K562 (cell line): Measurements from ENCODE around the gene PHTF2. TPM values are rescaled to one million over a fixed set of nuclear protein-coding genes. Genes with fewer than 3 reads are reported as not detected.

Source experiments
- CBX1 ChIP-seq: sonication (generic); IDR thresholded peaks from 2 replicates; pipeline ENCODE4 v1.6.1; 2016; ENCODE audit warnings: antibody characterized with exemption, low read depth, mild to moderate bottlenecking
- FOXJ3 ChIP-seq: sonication (generic); formaldehyde crosslinking; IDR thresholded peaks from 2 replicates; pipeline ENCODE4 v1.4.0; 2020; ENCODE audit warnings: mild to moderate bottlenecking, missing genetic modification reagents
- KAT7 ChIP-seq: sonication (generic); formaldehyde crosslinking; IDR thresholded peaks from 2 replicates; pipeline ENCODE4 v1.8.0; 2022; ENCODE audit warnings: missing genetic modification reagents, mild to moderate bottlenecking, borderline replicate concordance
- NFIC ChIP-seq: fragments of 450-650 bp; IDR thresholded peaks from 2 replicates; pipeline ENCODE4 v1.6.1; 2017; ENCODE audit warnings: mild to moderate bottlenecking, inconsistent platforms
- NR2C2 ChIP-seq, 2 experiments: fragments of 200-800 bp in 1 of 2; sonication (Bioruptor generic) in 1 of 2; sonication (generic) in 1 of 2; formaldehyde crosslinking in 1 of 2; IDR thresholded peaks; 2 replicates each; pipeline versions ENCODE4 v1.6.1 to v1.8.0; 2016 to 2022; ENCODE audit warnings: mild to moderate bottlenecking in 1 of 2, missing compliant biosample characterization in 1 of 2, missing genetic modification characterization in 1 of 2, missing genetic modification reagents in 1 of 2
- SIX5 ChIP-seq, 2 experiments: IDR thresholded peaks; 2 replicates each; pipeline ENCODE4 v1.6.1; 2011; ENCODE audit warnings: low read length in 2 of 2, borderline replicate concordance in 1 of 2, low read depth in 1 of 2, mild to moderate bottlenecking in 1 of 2, moderate library complexity in 1 of 2; ENCODE audit not compliant: insufficient read depth in 1 of 2
- SMAD1 ChIP-seq: fragments of 150-350 bp; IDR thresholded peaks from 2 replicates; pipeline ENCODE4 v1.6.1; 2014; ENCODE audit warnings: low read length, low read depth; ENCODE audit not compliant: partially characterized antibody
- ZBED1 ChIP-seq: IDR thresholded peaks from 2 replicates; pipeline ENCODE4 v1.6.1; 2014
- ZZZ3 ChIP-seq: fragments of 450-650 bp; IDR thresholded peaks from 2 replicates; pipeline ENCODE4 v1.6.1; 2016; ENCODE audit warnings: antibody characterized with exemption, mild to moderate bottlenecking, moderate library complexity
- polyA plus RNA-seq, 8 experiments: library from polyadenylated mRNA; depleted of rRNA in 4 of 8; stranded (reverse) in 5 of 8; unstranded in 3 of 8; fragments of >200 nt; fragmentation: Nextera tagmentation in 2 of 8; fragmentation: Illumina TruSeq in 1 of 8; extraction: Ambion mirVana in 2 of 8; extraction: Trizol in 1 of 8; gene quantifications; 2 replicates each; pipeline versions ENCODE4 v1.2.1 to v1.2.3, GENCODE V29; 2011 to 2014; ENCODE audit warnings: inconsistent platforms in 1 of 8, missing spikeins in 1 of 8
- total RNA-seq, 7 experiments: library from RNA; depleted of rRNA in 6 of 7; stranded (reverse); fragments of >200 nt in 6 of 7; fragmentation: Illumina TruSeq in 2 of 7; extraction: Trizol in 2 of 7; gene quantifications; 2 replicates each; pipeline versions ENCODE4 v1.2.1 to v1.2.3, GENCODE V29; 2011 to 2021; ENCODE audit warnings: low replicate concordance in 1 of 7
- TF ChIP-seq, protein P1 (sequence below): fragments of 200-600 bp; sonication (generic); IDR thresholded peaks from one replicate; pipeline ENCODE4 v1.6.1; 2012; ENCODE audit warnings: mild to moderate bottlenecking, low read depth, low read length, inconsistent platforms
- TF ChIP-seq, protein P2 (sequence below): fragments of 450-650 bp; formaldehyde crosslinking; IDR thresholded peaks from 2 replicates; pipeline ENCODE4 v1.4.0; 2022; ENCODE audit warnings: mild to moderate bottlenecking, moderate library complexity

PHTF2 gene
- total and polyA plus RNA-seq, 9 of the 15 experiments (the other 6 are each of a cell fraction or from before 2014, with no cell fraction given), result 17.9 to 43.6 (median 25.4) TPM

DNA sequence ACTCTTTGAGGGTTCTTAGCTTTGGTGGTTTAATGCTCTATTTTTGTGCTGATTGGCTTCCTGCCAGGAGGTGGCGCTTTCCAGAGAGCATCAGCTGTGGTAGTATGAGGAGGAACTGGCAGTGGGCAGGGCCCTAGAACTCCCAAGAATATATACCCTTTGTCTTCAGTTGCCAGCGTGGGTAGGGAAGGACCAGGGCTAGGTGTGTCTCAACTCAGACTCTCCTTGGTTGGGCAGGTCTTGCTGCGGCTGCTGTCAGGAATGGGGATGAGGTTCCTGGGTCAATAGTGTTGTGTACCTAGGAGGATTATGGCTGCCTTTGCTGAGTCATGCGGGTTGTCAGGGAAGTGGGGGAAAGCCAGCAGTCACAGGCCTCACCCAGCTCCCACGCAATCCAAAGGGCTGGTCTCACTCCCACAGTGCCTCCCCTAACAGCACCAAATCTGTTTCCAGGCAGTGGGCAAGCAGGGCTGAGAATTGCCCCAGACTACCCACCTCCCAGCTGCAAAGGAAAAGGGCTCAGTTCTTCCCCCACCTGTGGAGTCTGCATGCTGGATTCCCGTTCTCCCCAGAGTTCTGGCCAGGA lies 191.5 kb downstream of the PHTF2 start (continued):
- TF ChIP-seq, protein P1, sequence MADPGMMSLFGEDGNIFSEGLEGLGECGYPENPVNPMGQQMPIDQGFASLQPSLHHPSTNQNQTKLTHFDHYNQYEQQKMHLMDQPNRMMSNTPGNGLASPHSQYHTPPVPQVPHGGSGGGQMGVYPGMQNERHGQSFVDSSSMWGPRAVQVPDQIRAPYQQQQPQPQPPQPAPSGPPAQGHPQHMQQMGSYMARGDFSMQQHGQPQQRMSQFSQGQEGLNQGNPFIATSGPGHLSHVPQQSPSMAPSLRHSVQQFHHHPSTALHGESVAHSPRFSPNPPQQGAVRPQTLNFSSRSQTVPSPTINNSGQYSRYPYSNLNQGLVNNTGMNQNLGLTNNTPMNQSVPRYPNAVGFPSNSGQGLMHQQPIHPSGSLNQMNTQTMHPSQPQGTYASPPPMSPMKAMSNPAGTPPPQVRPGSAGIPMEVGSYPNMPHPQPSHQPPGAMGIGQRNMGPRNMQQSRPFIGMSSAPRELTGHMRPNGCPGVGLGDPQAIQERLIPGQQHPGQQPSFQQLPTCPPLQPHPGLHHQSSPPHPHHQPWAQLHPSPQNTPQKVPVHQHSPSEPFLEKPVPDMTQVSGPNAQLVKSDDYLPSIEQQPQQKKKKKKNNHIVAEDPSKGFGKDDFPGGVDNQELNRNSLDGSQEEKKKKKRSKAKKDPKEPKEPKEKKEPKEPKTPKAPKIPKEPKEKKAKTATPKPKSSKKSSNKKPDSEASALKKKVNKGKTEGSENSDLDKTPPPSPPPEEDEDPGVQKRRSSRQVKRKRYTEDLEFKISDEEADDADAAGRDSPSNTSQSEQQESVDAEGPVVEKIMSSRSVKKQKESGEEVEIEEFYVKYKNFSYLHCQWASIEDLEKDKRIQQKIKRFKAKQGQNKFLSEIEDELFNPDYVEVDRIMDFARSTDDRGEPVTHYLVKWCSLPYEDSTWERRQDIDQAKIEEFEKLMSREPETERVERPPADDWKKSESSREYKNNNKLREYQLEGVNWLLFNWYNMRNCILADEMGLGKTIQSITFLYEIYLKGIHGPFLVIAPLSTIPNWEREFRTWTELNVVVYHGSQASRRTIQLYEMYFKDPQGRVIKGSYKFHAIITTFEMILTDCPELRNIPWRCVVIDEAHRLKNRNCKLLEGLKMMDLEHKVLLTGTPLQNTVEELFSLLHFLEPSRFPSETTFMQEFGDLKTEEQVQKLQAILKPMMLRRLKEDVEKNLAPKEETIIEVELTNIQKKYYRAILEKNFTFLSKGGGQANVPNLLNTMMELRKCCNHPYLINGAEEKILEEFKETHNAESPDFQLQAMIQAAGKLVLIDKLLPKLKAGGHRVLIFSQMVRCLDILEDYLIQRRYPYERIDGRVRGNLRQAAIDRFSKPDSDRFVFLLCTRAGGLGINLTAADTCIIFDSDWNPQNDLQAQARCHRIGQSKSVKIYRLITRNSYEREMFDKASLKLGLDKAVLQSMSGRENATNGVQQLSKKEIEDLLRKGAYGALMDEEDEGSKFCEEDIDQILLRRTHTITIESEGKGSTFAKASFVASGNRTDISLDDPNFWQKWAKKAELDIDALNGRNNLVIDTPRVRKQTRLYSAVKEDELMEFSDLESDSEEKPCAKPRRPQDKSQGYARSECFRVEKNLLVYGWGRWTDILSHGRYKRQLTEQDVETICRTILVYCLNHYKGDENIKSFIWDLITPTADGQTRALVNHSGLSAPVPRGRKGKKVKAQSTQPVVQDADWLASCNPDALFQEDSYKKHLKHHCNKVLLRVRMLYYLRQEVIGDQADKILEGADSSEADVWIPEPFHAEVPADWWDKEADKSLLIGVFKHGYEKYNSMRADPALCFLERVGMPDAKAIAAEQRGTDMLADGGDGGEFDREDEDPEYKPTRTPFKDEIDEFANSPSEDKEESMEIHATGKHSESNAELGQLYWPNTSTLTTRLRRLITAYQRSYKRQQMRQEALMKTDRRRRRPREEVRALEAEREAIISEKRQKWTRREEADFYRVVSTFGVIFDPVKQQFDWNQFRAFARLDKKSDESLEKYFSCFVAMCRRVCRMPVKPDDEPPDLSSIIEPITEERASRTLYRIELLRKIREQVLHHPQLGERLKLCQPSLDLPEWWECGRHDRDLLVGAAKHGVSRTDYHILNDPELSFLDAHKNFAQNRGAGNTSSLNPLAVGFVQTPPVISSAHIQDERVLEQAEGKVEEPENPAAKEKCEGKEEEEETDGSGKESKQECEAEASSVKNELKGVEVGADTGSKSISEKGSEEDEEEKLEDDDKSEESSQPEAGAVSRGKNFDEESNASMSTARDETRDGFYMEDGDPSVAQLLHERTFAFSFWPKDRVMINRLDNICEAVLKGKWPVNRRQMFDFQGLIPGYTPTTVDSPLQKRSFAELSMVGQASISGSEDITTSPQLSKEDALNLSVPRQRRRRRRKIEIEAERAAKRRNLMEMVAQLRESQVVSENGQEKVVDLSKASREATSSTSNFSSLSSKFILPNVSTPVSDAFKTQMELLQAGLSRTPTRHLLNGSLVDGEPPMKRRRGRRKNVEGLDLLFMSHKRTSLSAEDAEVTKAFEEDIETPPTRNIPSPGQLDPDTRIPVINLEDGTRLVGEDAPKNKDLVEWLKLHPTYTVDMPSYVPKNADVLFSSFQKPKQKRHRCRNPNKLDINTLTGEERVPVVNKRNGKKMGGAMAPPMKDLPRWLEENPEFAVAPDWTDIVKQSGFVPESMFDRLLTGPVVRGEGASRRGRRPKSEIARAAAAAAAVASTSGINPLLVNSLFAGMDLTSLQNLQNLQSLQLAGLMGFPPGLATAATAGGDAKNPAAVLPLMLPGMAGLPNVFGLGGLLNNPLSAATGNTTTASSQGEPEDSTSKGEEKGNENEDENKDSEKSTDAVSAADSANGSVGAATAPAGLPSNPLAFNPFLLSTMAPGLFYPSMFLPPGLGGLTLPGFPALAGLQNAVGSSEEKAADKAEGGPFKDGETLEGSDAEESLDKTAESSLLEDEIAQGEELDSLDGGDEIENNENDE, result no peak
- no peak for TF ChIP-seq ZBED1
- TF ChIP-seq SIX5 (IDR thresholded peaks at IDR 0.05; ENCODE audit: borderline replicate concordance in 1 of 2, insufficient read depth in 1 of 2, low read depth in 1 of 2, low read length in 2 of 2), result no peak
- peak; percentile 34 for TF ChIP-seq SMAD1
- TF ChIP-seq NFIC, result peak; percentile 94
- no peak for TF ChIP-seq KAT7 (CRISPR knock-in tag)
- TF ChIP-seq CBX1, result no peak
- TF ChIP-seq, protein P2, sequence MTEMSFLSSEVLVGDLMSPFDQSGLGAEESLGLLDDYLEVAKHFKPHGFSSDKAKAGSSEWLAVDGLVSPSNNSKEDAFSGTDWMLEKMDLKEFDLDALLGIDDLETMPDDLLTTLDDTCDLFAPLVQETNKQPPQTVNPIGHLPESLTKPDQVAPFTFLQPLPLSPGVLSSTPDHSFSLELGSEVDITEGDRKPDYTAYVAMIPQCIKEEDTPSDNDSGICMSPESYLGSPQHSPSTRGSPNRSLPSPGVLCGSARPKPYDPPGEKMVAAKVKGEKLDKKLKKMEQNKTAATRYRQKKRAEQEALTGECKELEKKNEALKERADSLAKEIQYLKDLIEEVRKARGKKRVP (CRISPR knock-in tag), result peak; percentile 44; the same call in 1 of the 2 replicates
- TF ChIP-seq NR2C2 (CRISPR knock-in tag; IDR thresholded peaks at IDR 0.05), result no peak; the same call in 1 of the 2 replicates
- peak; percentile 62 for TF ChIP-seq NR2C2 (tag; IDR thresholded peaks at IDR 0.05)
- TF ChIP-seq FOXJ3, result no peak
- TF ChIP-seq ZZZ3, result no peak
